GM19463 (cell line): Measurements from ENCODE around the gene SLC4A11.
"Not testable (repeated sequence)": the region's sequence is repeated elsewhere in the genome, so short reads cannot be mapped to it uniquely, and the experiment has no call there.

Source experiments
- ATAC-seq: cut with Tn5 transposase; IDR thresholded peaks from one replicate; pipeline ENCODE4 v1.9.1; 2021; ENCODE audit warnings: mild to moderate bottlenecking, moderate library complexity; ENCODE audit not compliant: unreplicated experiment

Gene SLC4A11

DNA sequence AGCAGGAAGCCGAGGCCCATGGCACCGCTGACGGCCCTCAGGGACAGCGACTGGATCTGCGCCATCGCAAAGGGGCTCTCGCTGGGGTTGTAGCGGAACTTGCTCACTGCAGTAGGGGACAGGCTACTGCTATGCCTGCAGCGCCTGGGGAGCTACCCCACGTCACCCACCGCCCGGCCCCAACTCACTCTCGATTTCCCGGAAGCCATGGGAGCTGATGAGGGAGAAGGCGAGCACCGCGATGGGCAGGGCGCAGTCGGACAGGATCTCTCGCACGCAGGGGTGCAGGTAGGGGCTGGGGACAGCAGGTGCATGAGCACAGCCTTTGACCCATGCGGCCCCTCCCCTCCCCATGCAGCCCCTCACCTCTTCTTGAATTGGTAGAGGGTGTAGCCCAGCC lies 9.8 kb downstream of the SLC4A11 start:
- ATAC-seq = no peak

DNA sequence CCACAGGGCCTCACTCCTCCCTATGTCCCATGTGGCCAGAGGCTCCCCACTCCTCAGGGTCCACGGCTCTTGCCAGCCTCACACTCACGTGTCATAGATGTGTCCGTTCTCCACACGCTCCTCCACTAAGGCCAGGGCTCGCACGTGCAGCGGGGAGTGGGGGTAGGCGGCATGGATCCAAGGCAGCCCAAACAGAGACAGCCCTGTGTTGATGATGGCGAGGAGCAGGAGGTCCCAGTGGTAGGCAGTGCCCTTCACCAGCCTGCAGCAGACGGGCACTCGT lies 10.3 kb downstream of the SLC4A11 start:
- ATAC-seq = no peak

DNA sequence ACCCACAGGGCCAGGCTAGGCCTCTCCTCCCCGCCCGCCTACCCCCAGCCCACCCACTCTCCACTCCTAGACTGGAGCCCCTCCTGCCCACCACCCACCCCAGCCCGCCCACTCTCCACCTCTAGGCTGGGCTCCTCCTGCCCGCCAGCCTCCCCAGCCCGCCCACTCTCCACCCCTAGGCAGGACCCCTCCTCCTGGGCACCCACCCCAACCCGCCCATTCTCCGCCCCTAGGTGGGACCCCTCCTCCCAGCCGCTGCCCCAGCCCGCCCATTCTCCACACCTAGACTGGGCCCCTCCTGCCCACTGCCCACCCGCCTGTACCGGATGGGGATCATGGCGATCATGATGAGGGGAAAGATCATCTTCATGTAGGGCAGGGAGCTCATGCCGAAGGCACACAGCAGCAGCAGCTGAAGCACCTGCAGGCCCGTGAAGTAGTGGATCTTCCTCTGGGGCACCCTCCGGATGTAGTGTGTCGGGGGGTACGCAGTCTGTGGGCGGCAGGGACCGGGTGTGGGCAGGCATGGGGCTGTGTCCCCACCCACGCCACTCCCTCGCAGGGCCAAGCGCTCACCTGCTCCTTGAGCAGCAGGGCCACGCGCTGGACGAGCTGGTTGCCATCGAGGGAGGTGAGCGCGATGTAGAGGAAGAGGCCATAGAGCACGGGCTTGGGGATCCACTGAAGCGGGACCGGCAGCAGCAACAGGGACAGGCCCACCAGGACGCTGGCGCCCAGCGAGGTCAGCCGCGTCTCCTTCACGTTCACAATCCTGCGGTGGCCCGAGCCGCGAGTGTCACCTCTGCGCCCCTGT lies 10.8 kb downstream of the SLC4A11 start:
- ATAC-seq = no peak

DNA sequence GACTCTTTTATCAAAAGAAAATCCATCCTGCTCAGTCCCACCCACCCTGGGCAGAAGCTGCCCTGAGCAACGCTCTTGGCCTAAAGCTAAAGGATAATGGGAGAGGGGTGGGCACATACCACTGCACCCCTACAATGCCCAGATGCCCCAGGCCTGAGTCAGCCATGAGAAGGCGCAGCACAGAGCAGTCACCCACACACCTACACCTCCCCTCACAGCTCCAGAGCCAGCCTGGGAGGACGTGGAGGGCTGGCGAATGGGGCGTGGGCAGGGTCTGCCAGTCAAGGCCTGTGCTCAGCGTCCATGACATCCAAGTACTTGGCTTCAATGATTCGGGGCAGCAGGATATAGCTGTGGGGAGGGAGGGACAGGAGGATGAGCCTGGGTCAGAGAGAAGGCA lies 11.5 kb downstream of the SLC4A11 start:
- ATAC-seq = no peak

DNA sequence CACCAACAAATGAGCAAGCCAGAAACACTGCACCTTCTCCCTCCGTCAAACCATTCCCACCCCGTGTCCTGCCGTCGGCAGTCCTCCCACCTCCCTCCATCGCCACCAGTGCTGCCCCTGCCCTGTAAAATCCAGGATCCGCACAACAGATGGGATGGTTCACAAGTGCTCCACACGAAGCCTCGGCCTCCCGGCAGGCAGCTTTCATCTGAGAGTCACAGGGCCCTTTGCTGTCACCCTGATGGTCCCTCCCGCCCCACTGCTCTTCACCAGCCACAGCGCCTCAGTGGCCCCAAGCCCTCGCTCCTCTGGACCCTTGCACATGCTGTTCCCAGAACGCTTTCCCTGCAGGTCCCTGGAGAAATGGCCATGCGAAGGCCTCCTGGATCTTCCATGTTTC lies 12.1 kb downstream of the SLC4A11 start:
- ATAC-seq = no peak

DNA sequence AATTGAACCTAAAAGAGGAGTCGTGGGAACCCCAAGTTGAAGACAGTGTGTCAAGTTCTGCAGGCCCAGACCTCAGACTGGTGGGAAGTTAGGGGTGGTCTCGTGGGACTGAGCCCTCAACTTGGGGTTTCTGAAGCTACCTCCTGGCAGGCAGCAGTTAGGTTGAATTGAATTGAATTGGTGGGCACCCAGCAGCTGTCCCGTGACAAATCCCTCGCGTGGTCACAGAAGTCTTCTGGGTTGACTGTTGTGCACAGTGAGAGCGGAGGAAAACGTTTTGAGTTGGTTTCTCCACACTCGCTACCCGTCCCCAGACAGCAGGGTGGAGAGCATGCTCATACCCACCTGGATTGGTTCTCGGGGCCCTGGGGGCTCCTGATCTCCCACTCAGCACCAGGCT lies 12.9 kb downstream of the SLC4A11 start:
- ATAC-seq = no peak

DNA sequence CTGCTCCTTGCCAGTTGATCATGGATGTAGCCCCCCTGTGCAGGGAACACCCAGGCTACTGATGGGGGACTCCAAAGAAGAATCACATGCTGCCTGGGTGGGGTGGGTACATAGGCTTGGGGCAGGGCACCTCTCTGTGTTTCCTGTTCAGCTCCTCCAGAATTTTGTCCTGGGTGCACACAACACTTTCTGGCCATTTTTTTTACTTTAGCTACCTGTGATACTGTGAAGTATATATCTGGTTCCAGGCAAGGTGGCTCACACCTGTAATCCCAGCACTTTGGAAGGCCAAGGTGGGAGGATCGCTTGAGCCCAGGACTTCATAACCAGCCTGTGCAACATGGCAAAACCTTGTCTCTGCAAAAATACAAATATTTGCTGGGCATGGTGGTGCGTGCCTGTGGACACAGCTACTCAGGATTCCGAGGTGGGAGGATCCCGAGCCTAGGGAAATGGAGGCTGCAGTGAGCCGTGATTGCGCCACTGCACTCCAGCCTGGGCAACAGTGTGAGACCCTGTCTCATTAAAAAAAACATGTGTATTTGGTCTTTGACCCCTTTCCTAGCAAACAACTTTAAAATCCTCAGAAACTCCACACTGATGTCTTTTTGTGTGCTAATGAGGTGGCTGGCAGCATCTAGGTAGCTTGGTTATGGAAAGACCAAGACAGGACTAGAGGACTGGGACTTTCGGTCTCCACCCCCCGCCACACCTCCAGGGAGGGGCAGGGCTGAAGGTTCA lies 14.1 kb downstream of the SLC4A11 start:
- no peak for ATAC-seq

DNA sequence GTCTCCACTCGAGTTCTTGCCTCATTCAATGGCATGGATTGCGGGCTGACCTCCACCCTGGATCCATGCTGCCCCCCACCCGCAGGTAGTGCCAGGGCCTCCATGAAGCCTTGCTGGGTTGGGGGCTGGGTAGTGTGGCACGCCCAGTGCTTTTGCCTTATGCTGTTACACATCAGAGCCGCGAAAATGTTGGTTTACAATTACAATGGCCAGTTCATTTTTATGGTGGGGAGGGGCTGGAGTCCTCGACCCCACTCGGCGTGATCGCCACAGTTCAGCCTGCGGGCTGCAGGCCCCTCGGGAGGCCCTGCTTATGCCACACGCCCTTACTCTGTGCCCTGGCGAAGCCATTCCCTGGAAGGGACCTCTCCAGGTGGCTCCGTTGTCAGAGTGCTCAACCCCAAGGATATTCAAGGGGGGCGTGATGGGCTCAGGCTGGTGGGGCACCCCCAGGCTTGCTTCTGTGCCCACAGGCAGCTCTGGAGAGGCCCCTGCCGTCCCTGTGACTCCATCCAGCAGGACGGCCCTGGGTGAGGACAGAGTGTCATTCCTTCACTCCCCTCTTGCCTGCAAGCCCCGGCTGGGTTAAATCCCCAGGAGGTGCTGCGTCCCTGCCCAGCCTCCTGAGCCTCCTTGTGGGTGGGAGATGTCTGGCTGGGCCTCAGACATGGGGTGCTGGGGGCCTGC lies 14.9 kb downstream of the SLC4A11 start:
- no peak for ATAC-seq

DNA sequence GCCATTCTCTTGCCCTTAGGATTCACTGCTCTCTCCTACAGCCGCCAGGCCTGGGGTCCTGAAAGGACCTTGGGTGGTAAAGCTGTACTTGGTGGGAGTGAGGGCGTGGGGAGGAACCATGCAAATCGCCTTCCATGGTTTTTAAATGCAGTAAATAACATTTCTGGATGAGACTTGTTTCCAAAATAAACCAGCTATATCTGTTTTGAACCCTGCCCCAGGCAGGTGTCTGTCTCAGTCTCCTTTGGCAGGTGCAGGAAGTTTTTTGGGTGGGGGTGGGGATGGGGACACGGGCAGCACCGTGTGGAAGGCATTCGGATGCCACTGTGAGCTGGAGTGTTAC lies 15.4 kb downstream of the SLC4A11 start:
- ATAC-seq = no peak

DNA sequence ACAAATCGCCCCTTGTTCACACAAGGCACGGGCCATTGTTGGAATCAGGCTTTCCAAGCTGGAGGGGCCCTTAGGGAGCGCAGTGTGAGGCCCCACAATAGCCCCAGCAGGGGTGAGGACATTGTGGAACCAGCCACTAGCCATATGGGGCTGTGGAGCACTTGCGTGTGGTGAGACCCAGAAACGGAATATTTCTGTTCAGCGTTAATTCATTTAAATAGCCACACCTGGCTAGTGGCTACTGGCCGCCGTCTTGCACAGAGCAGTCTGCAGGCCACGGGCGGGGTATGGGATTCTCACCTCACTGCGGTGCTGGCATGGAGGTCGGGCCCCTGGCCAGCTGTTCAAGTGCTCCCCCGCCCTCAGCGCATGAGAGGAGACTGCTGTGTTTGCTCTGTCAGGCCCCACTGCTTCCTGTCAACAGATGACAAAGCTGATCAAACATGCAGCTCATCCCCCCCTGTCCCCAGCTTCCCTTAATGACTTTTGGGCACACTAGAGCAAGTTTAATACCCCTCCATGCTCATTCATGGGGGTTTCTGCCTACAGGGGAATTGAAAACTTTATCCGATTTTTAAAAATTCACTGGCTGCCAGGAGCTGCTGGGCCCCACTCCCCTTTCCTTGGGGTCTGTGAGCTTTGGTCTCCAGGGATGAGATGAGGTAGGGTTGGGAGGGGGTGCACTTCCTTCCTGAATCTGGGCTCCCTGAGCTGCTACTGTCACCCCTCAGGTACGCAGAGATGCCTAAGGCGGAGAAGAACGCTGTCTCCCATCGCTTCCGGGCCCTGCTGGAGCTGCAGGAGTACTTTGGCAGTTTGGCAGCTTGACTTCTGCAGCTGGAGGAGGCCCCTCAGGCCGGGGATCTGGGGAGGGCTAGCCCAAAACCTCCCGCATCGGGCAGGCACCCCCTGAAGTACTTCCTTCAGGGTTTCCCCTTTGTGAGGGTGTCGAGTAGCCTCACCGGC lies 16.1 kb downstream of the SLC4A11 start:
- no peak for ATAC-seq

DNA sequence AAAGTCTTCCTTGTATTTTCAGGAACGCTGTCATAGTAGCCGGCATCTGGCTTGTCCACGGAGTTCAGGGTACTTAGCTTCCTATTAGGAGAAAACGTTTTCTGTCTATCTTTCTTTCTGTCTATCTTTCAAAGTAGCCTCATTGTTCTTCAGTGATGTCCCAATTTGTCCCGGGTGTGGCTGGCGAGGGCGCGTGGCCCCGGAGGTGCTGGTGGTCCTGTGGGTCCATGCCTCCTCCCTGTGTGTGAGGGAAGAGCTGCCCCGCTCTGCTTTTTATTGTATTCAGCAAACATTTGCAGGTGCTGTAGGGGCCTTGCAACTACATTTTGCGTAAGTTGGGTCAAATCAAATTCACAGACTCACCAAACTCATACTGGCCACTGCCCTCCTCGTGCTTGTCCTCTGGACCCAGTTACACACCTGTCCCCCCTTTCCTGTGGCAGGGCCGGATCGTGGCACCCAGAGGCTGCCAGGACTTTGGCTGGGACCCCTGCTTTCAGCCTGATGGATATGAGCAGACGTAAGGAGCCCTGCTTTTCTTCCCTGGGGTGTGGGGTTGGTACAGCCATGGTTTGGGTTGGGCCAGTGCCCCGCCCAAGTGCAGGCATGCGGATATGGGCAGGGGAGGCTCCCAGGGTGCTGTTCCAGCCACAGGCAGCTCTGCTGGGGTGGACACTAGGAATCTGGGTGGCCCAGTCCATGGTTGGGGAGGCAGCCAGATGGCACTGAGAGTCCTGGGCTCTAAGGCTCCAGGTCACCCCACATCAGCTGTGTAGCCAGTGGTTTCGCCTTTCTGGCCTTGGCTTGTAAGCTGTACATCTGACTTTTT lies 17.4 kb downstream of the SLC4A11 start:
- no peak for ATAC-seq

DNA sequence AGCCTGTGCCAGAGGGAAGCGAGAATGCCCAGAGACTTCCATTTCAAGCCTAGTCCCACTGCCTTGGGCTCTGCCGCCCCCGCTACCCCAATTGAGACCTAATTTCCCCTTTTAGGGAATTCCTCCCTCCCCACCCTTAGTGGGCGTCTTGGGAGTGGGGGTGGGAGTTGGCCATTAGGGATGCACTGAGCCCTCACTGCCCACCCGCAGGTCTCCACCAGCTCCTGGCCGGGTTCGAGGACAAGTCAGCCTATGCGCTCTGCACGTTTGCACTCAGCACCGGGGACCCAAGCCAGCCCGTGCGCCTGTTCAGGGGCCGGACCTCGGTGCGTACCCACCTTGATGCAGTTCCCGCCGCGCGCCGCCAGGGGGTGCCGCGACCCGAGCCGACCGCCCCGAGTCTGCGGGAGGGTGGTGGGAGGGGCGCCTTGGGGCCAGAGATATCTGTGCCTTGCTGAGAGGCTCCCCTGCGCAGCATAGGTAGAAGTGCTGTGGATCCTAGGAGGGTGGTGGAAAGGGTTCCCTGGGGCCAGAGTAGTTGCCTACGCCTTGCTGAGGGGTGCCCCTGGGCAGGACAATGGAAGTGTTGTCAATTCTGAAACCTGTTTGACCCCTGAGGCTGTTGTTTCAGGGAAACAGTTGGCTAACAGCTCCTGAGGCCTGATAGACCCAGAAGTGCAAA lies 20.5 kb downstream of the SLC4A11 start:
- ATAC-seq = peak; percentile 66

DNA sequence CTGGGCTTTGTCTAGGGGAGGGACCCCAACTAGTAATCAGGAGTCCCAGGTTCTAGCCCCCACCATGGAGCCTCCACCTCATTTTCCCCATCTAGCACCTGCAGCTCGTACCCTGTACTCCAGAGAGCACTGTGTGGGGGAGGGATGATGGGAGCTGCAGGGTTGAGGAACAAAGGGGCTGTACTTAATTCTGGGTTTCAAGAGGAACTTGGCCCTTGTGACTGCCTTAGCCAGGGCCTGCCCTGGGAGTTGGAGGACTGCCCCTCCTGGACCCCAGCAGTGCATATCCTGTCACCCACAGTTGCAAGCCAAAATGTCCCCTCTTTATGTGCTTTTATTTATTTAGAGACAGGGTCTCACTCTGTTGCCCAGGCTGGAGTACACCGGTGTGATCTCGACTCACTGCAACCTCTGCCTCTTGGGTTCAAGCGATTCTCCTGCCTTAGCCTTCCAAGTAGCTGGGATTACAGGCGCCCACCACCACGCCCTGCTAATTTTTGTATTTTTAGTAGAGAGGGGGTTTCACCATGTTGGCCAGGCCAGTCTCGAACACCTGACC lies 23.6 kb downstream of the SLC4A11 start:
- ATAC-seq = not testable (repeated sequence)

DNA sequence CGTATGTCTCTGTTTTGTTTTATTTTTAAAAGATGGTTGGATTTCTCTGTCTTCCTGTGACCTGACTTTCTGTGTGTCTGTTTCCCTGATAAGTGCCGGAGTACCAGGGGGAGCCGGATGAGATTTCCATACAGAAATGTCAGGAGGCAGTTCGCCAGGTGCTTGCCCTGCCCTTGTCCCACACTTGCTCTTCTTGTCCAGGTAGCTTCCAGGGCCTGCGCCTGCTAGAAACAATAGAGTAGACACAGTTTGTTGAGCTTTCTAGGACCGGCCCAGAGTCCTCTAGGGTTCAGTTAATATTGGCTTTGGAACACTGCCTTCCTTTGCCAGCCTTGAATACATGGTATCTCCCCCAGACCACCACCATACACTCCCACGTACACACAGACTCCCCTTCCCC lies 25.8 kb downstream of the SLC4A11 start:
- ATAC-seq = no peak

DNA sequence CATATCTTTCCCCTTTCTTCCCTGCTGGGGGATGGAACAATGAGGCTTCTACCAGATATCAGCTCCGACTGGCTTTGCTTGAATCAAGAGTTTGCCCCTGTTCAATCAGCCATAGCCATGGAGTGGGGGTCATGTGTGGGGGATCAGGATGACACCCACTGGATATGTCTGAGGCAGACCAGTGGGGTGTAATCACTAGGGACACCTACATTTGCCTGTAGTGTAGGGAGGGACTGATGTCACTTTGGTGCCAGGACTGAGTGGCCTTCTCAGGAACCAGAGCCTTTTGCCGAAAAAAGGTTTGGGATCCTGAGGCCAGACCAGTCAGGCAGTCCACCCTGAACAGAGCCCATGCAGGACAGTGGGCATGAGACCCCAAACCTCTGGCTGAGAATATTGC lies 28.6 kb downstream of the SLC4A11 start:
- no peak for ATAC-seq

DNA sequence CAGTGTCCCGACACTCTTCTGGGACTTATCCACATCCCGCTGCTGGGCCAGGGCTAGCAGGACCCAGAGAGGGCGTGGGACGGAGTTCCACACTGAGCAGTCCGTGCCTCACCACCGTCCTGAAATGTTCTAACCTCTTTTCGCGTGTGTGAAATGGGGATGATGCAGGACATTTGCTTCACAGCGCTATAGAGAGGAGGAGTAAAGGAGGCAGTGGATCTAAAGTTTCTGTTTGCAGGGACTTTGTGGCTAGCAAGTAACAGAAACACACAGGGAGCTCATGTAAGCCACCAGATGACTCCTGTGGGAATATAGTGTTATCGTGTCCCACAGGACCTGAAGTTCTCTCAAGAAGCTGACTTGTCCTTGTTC lies 29.1 kb downstream of the SLC4A11 start:
- peak; percentile 17 for ATAC-seq

DNA sequence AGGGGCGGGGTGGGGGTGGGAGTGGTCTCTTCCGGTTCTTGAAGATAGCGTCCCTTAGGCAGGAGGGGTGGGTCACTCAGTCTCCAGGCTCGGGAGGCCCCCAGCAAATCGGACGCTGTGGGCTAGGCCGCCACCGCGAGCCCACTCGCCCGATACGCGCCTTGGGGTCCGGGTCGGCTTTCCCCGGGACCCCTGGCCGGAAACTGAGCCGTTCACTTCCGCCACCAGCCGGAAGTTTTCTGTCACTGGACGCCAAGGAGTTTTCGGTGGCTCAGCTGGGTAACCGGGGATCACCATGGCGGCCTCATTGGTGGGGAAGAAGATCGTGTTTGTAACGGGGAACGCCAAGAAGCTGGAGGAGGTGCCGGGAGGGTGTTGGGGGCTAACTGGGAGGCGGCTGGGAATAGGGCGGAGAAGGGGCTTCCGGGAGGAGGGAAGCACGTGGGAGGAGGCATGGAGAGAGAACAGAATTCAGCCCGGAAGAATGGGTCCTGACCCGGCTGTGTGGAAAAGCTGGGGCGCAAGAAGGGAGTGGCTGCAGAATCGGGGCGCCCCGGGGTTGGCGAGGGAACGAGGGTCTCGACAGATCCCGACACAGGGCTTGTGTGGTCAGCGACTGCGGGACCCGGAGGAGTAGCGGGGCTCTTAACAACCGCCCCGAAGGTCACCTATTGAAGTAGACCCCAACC lies 29.6 kb downstream of the SLC4A11 start, which contains the start of gene ITPA:
Gene ITPA, plus strand, starts transcription at position 242 of the 689 bp plus-strand sequence. Its CDS starts 54 bp downstream, at position 296.
- peak; percentile 33 for ATAC-seq

DNA sequence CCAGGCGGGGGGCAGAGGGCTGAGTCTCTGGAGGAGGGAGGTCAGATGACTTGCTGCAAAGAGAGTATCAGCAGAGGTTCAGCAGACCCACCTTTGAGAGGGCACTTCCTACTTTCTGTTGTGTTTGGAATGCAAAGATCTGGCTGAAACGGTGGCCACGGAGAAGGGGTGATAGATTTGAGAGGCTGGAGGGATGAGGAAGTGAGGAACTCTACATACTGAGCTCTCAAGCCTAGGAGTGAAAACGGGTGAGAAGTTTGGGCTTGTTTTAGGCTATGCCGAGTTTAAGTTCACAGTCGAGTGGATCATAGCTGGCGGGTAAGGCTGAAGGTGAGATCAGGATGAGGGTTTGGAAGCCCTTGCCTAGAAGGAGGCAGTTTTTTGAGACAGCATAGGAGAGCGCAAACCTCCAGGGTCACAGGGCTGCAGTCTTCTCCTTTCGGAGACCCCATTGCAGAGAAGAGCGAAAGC lies 30.2 kb downstream of the SLC4A11 start:
- ATAC-seq = no peak
